C1 segment of cervical spinal cord (tissue), 14 donors: Measurements from ENCODE around the gene SYT8.

ENCODE experiments used
- DNase-seq, 14 donors: peaks; one replicate each; lab custom pipeline; 2025; lab: John Stamatoyannopoulos, UW

SYT8 gene

DNA sequence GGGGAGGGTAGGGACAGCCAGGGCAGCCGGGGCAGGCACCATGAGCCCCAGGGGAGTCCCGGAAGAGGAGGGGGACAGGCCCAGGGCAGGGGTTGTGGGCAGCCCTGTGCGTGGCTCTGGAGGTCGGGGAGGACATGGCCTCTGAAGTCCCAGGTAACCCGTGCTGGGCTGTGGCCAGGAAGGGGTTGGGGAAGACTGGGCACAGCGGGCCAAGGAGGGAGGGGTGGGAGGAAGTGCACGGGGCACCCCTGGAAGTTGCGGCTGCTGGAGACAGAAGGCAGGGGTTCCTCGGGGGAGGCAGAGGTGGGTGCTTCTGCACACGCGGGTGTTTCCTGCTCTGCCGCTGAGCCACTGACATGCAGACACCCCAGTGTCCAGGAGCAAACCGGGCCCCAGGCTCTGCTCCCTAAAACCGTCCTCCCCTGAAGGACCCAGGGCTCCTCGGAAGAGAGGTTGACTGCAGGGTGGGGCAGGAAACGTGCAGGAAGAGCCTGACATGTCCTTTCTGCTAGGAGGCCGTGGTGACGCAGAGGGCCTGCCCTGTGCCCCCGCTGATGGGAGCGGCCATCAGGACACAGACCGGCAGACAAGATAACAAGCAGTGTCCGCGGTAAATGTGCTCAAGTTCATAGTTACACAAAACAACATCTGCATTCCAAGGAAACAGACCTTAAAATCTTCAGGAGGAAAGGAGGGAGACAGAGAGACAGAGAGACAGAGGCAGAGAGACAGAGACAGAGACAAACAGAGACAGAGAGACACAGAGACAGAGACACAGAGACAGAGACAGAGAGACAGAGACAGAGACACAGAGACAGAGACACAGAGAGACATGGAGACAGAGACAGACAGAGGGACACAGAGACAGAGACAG, 9.7 kb downstream of the SYT8 start:
- DNase-seq, result no peak

GRCh38 chr11:1845095-1845429, 10.3 kb downstream of the SYT8 start:
- no peak for DNase-seq

DNA sequence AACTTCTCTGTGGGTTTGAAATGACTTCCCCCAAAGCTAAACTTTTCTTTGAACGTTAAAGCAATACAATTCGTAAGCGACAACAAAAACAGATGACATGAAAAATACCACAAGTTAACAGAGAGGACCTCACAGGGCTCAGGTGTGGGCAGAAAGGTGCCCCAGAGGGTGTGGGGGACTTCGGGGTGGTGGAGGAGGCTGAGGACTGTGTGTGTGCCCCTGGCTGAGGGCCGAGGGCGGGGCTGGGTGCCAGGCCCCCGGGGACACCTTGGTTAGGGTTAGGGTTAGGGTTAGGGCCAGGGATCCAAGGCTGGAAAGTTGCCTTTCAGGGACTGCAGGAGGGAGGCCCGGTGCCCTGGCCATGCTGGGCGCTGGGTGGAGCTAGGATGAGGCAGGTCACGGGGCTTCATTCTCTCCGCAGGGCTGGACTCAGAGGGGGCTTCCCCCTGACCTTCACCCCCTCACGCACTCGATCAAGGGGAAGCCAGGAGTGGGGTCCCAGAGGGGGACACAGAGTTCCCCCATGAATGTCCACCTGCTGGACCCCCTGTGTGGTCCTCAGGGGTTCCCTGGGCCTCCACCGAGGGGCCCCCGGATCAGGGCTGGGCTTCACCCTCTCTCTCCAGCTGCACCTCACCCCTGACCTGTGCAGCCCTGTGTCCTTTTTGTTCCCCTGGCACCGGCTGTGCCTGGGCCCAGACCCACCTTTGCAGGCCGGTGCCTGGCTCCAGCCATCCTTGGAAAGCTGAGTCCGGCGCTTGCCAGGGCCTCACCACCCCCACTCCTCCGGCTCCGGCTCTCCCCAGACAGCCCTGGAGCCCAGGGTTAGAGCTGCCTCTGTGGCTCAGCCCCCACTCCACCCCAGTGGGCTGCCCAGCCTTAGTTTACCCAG, 11.0 kb downstream of the SYT8 start:
- DNase-seq, result no peak

DNA sequence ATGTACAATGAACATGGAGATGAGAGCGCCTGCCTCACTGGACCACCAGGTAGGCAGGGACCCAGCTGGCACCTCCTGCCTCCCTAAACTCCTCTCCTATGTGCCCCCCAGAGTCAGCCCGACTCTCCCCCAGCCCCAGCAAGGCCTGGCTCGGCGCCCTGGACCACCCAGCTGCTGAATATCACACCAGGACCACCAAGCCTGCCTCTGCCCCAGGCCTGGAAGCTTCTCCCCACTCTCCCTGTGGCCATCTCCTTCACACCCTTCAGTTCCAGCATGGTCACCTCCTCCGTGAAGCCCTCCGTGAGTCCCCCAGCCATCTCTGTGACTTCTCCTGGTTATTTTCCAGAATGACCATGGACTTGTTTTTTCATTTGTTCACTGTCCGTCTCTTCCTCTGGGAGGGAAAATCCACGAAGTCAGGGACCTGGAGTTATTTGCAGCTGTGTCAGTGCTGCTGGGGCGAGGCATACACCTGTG, 11.7 kb downstream of the SYT8 start:
- no peak for DNase-seq

- no peak for DNase-seq
Observed at GRCh38 chr11:1847006-1847735, 12.4 kb downstream of the SYT8 start.

- no peak for DNase-seq
Observed at GRCh38 chr11:1847926-1848639, 13.3 kb downstream of the SYT8 start.

GRCh38 chr11:1848640-1849430, 14.0 kb downstream of the SYT8 start:
- DNase-seq, result no peak

DNA sequence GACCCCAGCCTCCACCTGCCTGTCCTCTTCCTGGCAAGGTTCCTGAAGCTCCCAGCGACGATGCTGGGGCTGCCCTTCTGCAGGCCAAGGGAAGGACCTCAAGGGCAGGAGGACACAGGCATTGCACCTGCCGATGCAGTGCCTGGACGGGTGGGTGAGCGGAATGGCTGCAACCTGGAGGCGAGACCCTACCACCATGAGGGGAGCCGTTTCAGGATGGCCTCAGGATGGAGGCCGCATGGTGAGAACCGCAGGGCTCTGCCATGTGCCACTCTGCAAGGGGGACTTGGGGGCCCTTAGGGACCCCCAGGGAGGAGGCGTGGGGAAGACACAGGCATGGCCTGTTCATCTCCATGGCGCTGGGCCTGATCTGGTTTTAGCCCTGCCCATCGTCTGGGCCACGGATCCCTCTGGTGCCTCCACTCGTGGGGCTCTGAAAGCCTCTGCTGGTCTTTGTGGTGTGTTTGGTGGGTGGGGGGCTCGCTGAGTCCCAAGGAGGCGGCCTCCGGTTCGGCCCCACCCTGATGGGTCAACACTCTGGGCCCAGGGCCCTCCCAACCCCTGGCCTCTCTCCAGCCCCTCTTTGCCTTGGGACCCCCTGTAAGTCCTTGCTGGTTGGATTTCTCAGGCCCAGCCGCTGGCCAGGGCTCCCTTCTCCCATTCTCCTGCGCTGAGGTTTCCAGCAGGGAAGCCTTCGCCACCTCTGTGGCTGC, 16.8 kb downstream of the SYT8 start:
- DNase-seq, result no peak

GRCh38 chr11:1852271-1852876, 17.6 kb downstream of the SYT8 start:
- DNase-seq, result no peak

- DNase-seq, result peak in 1 of 14 donors; percentile 45
Observed at GRCh38 chr11:1852877-1853276, 18.1 kb downstream of the SYT8 start, which contains the start of gene LSP1. TSS of gene LSP1 (plus strand) at chr11:1853084. CDS start at chr11:1853145, 61 bp downstream.

DNA sequence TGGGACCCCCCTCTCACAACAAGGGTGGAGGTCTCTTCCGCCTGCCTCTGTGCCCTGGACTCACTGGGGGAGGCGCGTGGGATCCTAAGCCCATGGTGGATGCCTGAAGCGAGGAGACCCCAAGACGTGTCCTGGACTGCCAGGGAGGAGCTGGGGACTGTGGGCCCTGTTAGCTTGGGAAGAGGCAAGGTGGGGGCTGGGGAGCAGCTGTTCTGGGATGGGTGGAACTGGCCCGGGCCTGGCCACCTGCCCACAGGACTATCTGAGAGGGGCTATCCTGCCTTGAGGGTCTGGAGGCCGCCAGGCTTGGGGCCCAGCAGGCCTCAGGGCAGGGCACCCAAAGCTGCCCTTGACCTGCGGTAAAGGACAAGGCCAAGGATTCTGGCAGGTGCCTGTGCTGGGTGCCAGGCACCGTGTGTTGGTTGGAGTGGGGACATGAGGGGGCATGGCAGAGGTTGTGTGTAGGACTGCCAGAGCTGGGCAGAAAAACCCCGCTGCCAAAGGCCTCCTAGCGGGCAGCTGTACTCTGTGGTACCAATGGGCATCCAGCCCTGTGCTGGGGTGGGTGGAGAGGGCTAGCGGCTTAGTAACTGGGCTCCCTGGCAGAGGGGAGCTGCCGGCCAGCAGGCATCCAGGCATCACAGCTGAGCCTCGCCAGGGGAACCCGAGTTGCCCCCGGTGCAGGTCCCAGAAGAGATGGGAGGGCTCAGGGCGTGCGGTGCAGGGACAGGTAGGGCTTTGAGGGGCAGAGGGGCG, 18.8 kb downstream of the SYT8 start:
- DNase-seq, result peak in 1 of 14 donors; percentile 22

GRCh38 chr11:1854132-1854948, 19.6 kb downstream of the SYT8 start:
- DNase-seq, result no peak

DNA sequence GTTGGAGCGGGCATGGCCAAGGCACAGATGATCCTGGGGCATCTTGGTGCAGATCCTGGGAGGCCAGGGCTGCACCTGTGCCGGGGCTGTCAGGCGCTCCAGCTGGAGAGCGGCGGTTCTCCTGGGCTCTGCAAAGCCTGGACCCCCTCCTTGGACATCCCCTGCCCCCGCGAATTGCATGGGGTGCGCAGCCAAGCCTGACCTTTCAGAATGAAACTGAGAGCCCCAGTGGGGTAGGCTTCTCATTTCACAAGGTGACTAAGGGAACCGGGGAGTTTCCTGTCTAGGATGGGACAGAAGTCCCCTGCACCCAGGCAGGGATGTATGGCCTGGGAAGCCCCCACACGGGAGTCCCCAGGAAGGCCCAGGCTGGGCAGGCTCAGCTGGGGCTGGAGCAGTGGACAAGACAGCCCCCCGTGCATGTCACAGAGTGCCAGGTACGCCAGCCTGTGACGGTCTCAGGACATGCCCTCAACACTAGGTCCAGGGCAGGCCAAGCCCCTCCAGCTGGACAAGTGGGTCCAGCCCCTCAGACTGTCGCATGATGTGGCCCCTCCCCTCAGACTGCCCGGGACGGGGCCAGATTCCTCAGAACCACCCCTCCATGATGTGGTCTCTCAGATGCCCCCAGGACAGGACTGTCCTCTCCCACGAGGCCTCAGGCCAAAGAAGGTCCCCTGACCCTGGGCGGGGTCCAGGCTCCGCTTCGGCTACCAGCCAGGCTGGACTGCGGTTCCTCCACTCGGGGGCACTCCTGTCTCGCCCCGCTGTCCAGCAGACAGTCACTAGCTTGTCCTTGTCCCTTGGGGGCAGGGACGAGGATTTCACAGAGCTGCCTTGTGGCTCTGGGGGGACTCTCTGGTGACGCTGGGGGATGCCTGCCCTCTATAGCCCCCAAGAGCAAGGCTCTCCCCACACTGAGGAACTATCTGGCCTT, 20.4 kb downstream of the SYT8 start:
- DNase-seq, result no peak

GRCh38 chr11:1855886-1856265, 21.1 kb downstream of the SYT8 start:
- no peak for DNase-seq

DNA sequence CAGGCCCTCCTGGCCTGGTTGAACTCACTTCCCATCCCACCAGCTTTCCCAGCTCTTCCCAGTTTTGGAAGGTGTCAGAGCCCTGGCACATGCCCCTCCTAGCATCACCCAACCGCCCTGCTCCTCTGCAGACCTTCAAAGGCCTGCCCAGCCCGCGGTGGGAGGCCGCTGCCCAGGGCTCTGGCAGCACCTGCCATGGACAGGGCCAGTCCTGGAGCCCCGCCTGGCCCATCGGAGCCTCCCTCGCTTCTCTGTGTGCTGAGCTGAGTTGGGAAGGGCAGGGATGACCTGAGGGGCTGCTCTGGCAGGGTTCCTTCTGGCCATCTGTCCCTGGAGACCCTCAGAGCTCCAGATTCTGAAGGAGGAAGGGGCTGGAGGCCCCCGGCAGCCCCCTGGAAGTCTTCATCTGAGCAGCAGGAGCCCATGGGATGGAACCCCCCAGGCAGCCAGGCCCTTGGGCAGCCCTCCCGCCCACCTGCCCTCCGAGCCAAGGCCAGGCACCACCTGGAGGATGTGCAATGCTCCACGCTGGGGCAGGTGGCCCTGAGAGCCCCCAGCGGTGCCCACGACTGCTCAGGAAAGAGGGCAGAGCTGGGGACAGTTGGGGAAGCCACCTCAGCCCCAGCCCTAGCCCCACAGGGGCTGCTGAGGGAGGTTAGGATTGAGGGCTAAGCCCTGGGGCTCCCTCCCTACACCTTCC, 21.7 kb downstream of the SYT8 start:
- DNase-seq, result no peak

DNA sequence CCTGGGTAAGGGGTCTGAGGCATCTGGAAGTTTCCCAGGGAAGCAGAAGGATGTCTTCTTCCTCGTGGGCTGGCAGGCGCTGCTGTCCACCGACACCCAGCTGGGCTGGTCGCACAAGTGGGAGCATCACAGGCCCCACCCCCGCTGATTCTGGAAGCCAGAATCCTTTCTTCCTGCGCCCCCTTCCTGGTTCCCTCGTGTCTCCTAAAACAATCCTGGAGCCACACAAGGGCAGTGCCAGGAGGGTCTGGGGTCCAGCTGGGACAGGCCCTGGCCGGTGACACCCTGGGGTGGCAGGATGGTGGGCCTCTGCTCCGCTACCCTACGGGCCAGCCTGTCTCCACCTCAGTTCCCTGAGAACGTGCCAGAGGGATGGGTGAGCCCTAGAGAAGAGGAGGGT, 22.3 kb downstream of the SYT8 start:
- no peak for DNase-seq
